PFSK-1 (cell line): Measurements from ENCODE around the gene B4GAT1.

Experiments
- FOXP2 ChIP-seq: optimal IDR thresholded peaks from 2 replicates; pipeline ENCODE3; 2011; ENCODE audit warnings: borderline replicate concordance, control low read depth, inconsistent platforms; ENCODE audit not compliant: insufficient read depth; ENCODE audit errors: extremely low read length, extremely low read depth
- POLR2AphosphoS5 ChIP-seq: IDR thresholded peaks from 2 replicates; pipeline ENCODE4 v1.6.1; 2012; ENCODE audit warnings: low read depth, mild to moderate bottlenecking, control low read depth, low read length, moderate library complexity
- SIN3A ChIP-seq: IDR thresholded peaks from 2 replicates; pipeline ENCODE4 v1.6.1; 2012; ENCODE audit warnings: mild to moderate bottlenecking, low read length, moderate library complexity, borderline replicate concordance; ENCODE audit not compliant: insufficient read depth
- TAF1 ChIP-seq: IDR thresholded peaks from 2 replicates; pipeline ENCODE4 v1.6.1; 2012; ENCODE audit warnings: low read length, control low read depth, borderline replicate concordance; ENCODE audit not compliant: insufficient read depth
- TF ChIP-seq, protein P1 (sequence below), 2 experiments: IDR thresholded peaks; 2 replicates each; pipeline versions ENCODE4 v1.6.1 to v1.8.0; 2011 to 2012; ENCODE audit warnings: low read depth in 2 of 2, low read length in 2 of 2, control low read depth in 1 of 2, inconsistent platforms in 1 of 2, mild to moderate bottlenecking in 1 of 2, moderate library complexity in 1 of 2; ENCODE audit not compliant: insufficient read depth in 1 of 2

Gene B4GAT1

GRCh38 chr11:66341502-66342126, 5.8 kb downstream of the B4GAT1 start:
- TF ChIP-seq, protein P1, sequence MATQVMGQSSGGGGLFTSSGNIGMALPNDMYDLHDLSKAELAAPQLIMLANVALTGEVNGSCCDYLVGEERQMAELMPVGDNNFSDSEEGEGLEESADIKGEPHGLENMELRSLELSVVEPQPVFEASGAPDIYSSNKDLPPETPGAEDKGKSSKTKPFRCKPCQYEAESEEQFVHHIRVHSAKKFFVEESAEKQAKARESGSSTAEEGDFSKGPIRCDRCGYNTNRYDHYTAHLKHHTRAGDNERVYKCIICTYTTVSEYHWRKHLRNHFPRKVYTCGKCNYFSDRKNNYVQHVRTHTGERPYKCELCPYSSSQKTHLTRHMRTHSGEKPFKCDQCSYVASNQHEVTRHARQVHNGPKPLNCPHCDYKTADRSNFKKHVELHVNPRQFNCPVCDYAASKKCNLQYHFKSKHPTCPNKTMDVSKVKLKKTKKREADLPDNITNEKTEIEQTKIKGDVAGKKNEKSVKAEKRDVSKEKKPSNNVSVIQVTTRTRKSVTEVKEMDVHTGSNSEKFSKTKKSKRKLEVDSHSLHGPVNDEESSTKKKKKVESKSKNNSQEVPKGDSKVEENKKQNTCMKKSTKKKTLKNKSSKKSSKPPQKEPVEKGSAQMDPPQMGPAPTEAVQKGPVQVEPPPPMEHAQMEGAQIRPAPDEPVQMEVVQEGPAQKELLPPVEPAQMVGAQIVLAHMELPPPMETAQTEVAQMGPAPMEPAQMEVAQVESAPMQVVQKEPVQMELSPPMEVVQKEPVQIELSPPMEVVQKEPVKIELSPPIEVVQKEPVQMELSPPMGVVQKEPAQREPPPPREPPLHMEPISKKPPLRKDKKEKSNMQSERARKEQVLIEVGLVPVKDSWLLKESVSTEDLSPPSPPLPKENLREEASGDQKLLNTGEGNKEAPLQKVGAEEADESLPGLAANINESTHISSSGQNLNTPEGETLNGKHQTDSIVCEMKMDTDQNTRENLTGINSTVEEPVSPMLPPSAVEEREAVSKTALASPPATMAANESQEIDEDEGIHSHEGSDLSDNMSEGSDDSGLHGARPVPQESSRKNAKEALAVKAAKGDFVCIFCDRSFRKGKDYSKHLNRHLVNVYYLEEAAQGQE (IDR thresholded peaks at IDR 0.05; ENCODE audit: insufficient read depth in 1 of 2, low read depth in 2 of 2, low read length in 2 of 2): no peak
- TF ChIP-seq POLR2AphosphoS5 (no peak), TAF1 (no peak), SIN3A (no peak), FOXP2 (no peak)

DNA sequence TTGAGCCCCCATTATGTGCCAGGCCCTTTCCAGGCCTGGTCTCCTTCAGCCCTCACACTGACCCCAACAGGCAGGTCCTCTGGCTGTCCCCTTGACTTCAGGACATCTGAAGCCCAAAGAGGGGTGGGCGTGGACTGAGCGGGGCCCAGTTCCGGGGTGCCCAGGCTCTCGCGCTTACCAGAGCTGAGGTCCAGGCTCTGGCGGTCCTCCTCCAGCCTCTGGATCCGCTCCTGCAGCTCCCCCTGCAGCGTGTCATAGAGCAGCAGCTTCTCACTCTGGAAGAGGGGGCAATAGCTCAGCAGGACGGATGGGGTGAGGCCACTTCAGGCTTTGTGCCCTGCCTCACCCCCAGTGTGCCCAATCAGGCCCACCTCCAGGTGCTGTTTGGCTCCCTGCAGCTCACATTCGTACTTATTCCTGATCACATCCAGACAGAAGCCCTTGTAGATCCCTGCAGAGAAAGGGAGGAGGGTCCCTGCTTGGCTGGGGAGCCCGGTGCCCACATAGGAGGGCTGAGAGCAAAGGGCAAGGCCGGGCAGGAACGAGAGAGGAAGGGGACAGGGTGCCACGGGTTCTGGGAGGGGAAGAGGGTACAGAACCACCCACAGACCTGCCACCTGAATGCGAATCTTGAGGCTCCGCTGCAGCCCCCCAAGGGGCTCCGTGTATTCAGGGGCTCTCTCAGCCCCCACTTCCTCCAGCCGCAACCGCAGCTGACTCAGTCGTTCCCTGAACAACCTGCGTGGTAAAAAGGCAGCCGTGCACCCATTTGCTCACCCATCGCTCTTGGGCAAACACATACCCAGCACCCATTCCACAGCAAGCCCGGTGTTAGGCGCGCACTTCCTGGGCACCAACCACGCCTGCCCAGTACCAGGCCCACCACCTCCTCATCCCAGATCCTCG, 6.6 kb downstream of the B4GAT1 start:
- no peak for TF ChIP-seq SIN3A

GRCh38 chr11:66339686-66340483, 7.5 kb downstream of the B4GAT1 start:
- TF ChIP-seq TAF1: no peak
- no peak for TF ChIP-seq POLR2AphosphoS5

- no peak for TF ChIP-seq SIN3A
- no peak for TF ChIP-seq FOXP2
- no peak for TF ChIP-seq POLR2AphosphoS5
- TF ChIP-seq, protein P1 (IDR thresholded peaks at IDR 0.05; ENCODE audit: insufficient read depth in 1 of 2, low read depth in 2 of 2, low read length in 2 of 2): no peak
- no peak for TF ChIP-seq TAF1
Observed at GRCh38 chr11:66339162-66339675, 8.2 kb downstream of the B4GAT1 start.

DNA sequence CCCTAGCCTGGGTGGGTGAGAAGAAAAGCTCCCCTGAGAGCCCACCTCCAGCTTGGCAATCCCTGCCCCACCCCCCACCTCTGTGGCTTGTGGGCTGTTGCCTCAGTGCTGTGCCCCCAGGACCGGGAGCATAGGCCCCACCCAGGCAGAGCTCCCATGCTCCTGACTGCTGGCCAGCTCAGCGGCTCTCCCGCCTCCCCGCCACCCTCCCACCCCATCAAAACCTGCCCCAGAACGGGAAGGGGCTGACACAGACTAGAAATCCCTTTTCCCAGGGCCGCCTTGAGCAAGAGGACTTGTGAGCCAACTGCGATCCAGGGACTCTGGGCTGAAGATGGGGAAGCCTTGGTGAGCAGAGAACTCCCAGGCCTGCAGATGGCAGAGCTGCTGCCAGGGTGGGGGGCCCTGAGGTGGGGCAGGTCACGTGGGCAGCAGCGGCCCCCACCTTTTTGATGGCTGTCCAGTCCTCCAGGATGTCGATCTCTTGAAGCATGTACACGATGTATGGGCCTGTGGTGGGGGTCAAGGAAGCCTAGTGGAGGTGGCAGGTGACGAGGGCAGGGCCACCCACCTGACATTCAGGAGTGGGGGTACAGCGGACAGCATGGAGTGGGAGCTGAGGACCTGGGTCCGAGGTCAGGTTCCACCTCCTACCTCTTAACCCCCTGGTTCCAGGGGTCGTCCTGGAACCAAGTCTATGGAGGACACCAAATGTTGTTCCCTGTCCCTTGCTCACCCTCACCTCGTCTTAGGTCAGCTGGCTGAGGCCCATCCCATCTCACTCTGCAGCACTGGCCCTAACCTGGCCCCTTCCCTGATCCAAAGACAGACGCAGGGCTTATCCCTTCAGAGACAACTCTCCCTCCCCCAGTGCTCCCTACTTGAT, 8.9 kb downstream of the B4GAT1 start:
- TF ChIP-seq POLR2AphosphoS5 (no peak), TAF1 (no peak), FOXP2 (no peak), SIN3A (no peak)
- TF ChIP-seq, protein P1 (IDR thresholded peaks at IDR 0.05; ENCODE audit: insufficient read depth in 1 of 2, low read depth in 2 of 2, low read length in 2 of 2): no peak
